Jurkat, Clone E6-1 (cell line): ENCODE data around the gene OR8H1. TPM values are rescaled to one million over a fixed set of nuclear protein-coding genes. Genes with fewer than 3 reads are reported as not detected.

ENCODE experiments used
- DNase-seq: peaks from one replicate; pipeline ENCODE4 v3.0.0-alpha.2; 2011; ENCODE audit warnings: low read depth, low spot score
- H3K4me3 ChIP-seq: 2 replicates; pipeline ENCODE4 v1.5.1; 2011; ENCODE audit warnings: mild to moderate bottlenecking, low read length, control low read depth, moderate library complexity
- polyA plus RNA-seq: library from polyadenylated mRNA; unstranded; fragments of >200 nt; gene quantifications from one replicate; pipeline ENCODE4 v1.2.1, GENCODE V29; 2012; ENCODE audit warnings: missing spikeins; ENCODE audit not compliant: insufficient read length, insufficient read depth

Gene OR8H1, protein sequence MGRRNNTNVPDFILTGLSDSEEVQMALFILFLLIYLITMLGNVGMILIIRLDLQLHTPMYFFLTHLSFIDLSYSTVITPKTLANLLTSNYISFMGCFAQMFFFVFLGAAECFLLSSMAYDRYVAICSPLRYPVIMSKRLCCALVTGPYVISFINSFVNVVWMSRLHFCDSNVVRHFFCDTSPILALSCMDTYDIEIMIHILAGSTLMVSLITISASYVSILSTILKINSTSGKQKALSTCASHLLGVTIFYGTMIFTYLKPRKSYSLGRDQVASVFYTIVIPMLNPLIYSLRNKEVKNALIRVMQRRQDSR
- not detected for polyA plus RNA-seq

DNA sequence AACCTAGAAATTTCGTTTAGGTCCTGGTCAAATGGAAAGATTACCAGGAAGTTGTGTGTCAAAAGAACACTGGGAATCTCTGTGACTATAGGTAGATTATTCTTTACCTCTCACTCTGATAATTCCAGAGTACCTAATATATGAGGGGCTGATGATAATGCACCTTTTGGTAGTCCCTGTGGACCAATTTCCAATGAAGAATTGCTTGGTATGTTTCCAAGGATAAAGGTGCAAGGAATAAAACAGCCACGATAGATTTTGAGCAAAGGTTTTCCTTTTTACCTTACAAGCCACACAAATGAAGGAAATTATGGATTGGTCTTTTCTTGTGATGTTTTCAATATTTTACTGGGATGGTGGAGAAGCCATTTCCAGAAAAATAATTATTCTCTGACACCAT lies at the start of gene OR8H1:
Gene OR8H1, minus strand, starts transcription at position 101 of the 400 bp plus-strand sequence. CDS start 1,192 bp downstream, outside the sequence.
- DNase-seq = no peak
- no peak within 1 kb of the TSS for H3K4me3 ChIP-seq

DNA sequence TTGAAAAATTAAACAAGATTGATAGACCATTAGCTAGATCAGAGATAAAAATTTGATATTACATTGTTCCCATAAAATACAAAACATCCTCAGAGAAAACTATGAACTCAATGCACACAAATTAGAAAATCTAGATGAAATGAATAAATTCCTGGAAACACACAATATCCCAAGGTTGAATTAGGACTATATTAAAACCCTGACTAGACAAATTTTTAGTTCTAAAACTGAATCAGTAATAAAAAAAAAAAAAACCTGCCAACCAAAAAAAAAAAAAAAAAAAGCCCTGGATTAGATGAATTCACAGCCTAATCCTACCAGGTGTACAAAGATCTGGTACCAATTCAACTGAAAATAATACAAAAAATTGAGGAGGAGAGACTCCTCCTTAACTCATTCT lies 48.2 kb upstream of the OR8H1 start:
- DNase-seq = no peak
- H3K4me3 ChIP-seq = no peak overlapping the region

DNA sequence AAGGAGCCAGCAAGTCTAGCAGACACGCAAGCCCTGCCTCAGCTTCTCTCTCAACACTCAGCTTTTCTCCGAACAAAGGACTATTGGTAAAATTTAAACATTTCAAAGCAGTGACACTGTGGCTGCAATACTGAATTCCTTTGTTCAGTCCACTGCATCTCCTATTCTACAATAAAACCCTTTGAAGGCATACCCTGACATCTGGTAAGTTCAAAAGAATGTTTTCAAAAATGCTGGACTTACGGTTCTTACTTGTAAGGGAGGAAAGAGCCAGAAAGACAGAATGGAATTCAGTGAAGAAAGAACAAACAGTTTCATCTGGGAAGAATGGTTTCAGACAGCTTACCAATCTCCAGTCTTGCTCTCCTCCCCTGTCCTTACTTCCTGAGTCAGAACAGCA lies 41.1 kb upstream of the OR8H1 start:
- no peak overlapping the region for H3K4me3 ChIP-seq
- DNase-seq = no peak

DNA sequence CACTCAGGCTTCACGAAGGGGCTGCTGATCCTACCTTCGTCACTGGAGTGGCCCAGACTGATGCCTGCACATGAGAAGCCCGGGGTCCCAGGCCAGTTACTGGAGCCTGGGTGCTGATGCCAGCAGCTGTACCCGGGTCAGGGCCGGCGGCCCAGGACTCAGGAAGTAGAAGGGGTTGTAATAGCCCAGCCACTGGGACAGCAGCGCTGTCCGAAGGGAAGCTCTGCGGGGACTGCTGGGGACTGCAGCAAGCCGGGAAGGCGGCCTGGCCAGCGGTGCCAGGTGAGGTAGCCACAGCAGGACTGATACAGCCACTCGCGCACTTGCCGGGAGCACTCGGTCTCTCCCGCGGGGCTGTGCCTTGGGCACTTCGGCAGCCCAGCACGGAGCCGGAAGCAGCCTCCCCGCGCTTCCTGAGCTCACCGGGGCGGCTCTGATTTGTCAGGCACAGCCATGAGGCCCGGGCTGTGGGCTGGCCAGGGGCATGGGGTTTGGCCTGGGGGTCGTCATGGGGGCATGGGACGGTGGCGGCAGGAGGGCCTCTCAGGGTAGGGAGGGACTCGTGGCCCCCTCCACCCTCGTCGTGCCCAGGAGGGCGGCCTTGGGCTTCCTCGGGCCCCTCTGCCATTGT lies 39.9 kb upstream of the OR8H1 start:
- no peak overlapping the region for H3K4me3 ChIP-seq
- DNase-seq = no peak

DNA sequence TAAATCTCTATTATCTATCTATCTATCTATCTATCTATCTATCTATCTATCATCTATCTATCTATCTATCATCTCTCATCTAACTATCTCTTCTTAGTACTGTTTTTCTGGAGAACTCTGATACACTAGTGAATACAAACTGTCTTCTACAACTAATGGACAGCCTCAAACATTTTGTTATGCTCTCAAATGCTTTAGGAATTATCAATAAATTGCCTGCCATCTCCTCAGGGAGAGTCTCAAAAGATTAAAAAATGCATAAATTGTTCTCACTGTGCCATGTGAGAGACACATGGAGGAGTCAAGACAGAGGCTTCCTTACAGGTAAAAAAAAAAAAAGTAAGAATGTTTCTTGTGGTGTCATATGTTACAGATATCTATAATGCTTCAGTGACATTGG lies 22.8 kb upstream of the OR8H1 start, which contains the start of gene OR8K3:
Gene OR8K3, plus strand, starts transcription at position 301 of the 400 bp plus-strand sequence. CDS start 3,163 bp downstream, outside the sequence.
- DNase-seq = no peak
- H3K4me3 ChIP-seq = no peak within 1 kb of the TSS

DNA sequence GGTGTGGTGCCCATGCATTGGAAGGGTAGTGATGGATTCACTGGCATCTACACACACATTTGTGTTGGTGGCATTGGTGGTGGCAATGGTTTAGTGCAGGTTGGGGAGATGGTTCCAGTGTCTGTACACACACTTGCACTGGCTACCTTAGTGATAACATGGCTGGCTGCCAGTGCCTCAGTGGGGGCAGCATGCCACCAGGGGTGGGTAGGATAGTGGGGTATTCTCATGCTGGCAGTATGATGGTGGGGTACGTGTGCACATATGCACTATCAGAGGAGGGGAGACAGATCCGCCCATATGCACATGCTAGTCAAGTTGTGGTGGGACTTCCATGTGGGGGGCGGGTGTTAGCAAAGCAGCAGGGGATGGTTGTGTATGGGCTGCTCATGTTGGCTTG lies 15.8 kb upstream of the OR8H1 start:
- DNase-seq = no peak
- no peak overlapping the region for H3K4me3 ChIP-seq

DNA sequence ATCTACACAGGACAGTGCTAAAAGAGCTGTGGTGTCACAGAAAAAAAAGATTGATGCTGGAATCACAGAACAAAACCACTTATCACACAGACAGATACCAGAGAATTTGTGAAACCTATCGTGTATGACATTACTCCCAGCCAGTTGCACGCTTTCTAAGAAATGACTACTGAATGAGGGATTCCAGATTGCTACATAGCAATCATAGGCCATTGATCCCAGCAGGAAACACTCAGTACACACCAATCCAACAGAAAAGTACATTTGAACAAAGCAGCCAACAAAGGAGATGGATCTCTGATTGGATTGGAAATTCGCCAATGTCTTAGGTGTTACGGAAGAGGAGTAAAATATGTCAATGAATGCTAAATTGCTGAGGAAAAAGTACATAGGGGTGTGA lies 4.8 kb upstream of the OR8H1 start:
- H3K4me3 ChIP-seq = no peak overlapping the region
- no peak for DNase-seq

DNA sequence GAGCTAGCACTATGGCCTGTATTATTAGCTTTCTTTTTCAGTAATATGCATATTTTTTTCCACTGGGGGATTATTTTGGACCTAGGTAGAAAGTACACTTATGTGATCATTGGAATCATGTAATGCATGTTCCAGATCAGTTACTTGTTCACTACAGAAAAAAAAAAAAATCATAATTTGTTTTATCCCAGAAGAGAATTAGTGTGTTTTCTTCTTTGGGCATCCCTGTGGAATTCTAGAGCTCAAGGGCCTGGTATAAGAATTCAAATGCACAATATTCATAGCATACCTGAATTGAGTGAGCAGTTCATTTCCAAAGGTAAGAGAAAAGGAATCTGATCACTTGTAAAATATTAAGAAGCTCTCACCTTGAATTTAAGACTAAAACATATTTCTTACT lies 18.2 kb downstream of the OR8H1 start, which contains the start of gene OR5T1:
Gene OR5T1, plus strand, starts transcription at position 301 of the 400 bp plus-strand sequence. CDS start 1,485 bp downstream, outside the sequence.
- no peak within 1 kb of the TSS for H3K4me3 ChIP-seq
- DNase-seq = no peak

DNA sequence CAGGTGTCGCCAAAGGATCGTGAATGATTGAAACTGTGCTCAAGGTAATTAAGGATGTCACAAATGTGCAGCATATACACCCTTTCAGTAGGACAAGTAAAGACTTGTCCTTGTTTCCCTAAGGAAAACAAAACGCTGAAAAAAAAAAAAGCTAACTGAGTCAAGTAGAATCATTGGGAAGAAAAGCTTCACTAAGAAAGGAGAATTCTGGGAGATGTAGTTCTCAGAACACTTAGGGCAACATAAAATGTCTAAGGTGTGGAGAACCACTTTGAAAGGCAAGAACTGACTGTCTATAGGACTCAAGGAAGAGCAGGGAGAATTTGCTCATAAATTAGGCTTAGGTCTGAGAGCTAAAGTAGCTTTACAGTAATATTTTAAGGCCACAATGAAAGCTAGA lies 21.0 kb downstream of the OR8H1 start:
- DNase-seq = no peak
- no peak overlapping the region for H3K4me3 ChIP-seq

DNA sequence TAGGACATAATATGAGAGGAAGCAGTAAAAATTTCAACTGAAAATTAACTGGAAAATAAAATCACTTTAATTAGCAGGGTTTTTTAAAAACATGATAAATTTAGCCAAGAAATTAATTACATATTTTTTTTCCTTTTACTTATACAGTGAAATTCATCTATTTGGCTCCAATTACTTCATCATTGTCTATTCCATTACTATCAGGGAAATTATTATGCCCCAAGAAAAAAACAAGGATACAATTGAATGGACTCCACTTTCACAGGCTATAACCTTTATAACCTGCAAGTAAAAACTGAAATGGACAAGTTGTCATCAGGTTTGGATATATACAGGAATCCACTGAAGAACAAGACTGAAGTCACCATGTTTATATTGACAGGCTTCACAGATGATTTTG lies 40.1 kb downstream of the OR8H1 start, which contains the start of gene OR5T3:
Gene OR5T3, plus strand, starts transcription at position 301 of the 400 bp plus-strand sequence. Its CDS starts 0 bp downstream, at position 301.
- no peak within 1 kb of the TSS for H3K4me3 ChIP-seq
- DNase-seq = no peak
